PC-9 (cell line): ENCODE measurements around the gene PLD5. TPM values are rescaled to one million over a fixed set of nuclear protein-coding genes. Genes with fewer than 3 reads are reported as not detected.

ENCODE experiments used
- BruUV-seq: library from RNA; stranded (reverse); fragments of 400-500 nt; replicated peaks from 2 replicates; lab custom pipeline; 2021; lab: Mats Ljungman, UMichigan
- CTCF ChIA-PET: fragments of 300-600 bp; sonication (Branson Sonifier 250); formaldehyde crosslinking; loops from one replicate; lab custom pipeline; 2022; ENCODE audit warnings: antibody characterized with exemption; lab: Charles Lee
- POLR2A ChIA-PET: fragments of 300-600 bp; sonication (Branson Sonifier 250); formaldehyde crosslinking; loops from one replicate; lab custom pipeline; 2022; ENCODE audit warnings: antibody characterized with exemption; ENCODE audit not compliant: unreplicated experiment; lab: Charles Lee
- DNase-seq, 2 experiments: peaks; one replicate each; pipeline versions ENCODE4 v3.0.0 to v3.0.0-alpha.2; 2015 to 2022; ENCODE audit warnings: mixed read lengths in 1 of 2
- H2AFZ ChIP-seq: fragments of 200-600 bp; sonication (generic); 2 replicates; pipeline ENCODE4 v1.8.1; 2017; ENCODE audit warnings: antibody characterized with exemption
- H3F3A ChIP-seq: fragments of 200-600 bp; sonication (generic); 2 replicates; pipeline ENCODE4 v1.8.1; 2017; ENCODE audit warnings: antibody characterized with exemption, mild to moderate bottlenecking, low read depth; ENCODE audit not compliant: insufficient read depth
- H3K27ac ChIP-seq: fragments of 200-600 bp; sonication (generic); 2 replicates; pipeline ENCODE4 v1.6.1; 2016; ENCODE audit warnings: mixed run types
- H3K27me3 ChIP-seq: fragments of 200-600 bp; sonication (generic); 2 replicates; pipeline ENCODE4 v1.6.1; 2016; ENCODE audit warnings: low read depth, mixed run types; ENCODE audit not compliant: insufficient read depth
- H3K36me3 ChIP-seq: fragments of 200-600 bp; sonication (generic); 2 replicates; pipeline ENCODE4 v1.6.1; 2016; ENCODE audit warnings: low read depth, mixed run types
- H3K4me1 ChIP-seq: fragments of 200-600 bp; sonication (generic); replicated peaks from 2 replicates; pipeline ENCODE4 v1.6.1; 2016; ENCODE audit warnings: mixed run types; ENCODE audit not compliant: insufficient read depth
- H3K4me2 ChIP-seq: fragments of 200-600 bp; sonication (generic); 2 replicates; pipeline ENCODE4 v1.6.1; 2017; ENCODE audit warnings: mixed run types
- H3K4me3 ChIP-seq: fragments of 200-600 bp; sonication (generic); 2 replicates; pipeline ENCODE4 v1.6.1; 2016; ENCODE audit warnings: mixed run types
- H3K79me2 ChIP-seq: fragments of 200-600 bp; sonication (generic); 2 replicates; pipeline ENCODE4 v1.6.1; 2017; ENCODE audit warnings: low read depth, mixed run types
- H3K9me2 ChIP-seq: fragments of 200-600 bp; sonication (generic); 2 replicates; pipeline ENCODE4 v1.8.1; 2017; ENCODE audit warnings: mild to moderate bottlenecking; ENCODE audit not compliant: insufficient read depth
- H3K9me3 ChIP-seq: fragments of 200-600 bp; sonication (generic); 2 replicates; pipeline ENCODE4 v1.8.1; 2016; ENCODE audit warnings: low read depth; ENCODE audit not compliant: insufficient read depth
- H4K20me1 ChIP-seq: fragments of 200-600 bp; sonication (generic); 2 replicates; pipeline ENCODE4 v1.8.1; 2017; ENCODE audit not compliant: insufficient read depth
- CTCF ChIP-seq: fragments of 200-600 bp; sonication (generic); conservative IDR thresholded peaks from 2 replicates; pipeline ENCODE4 v1.6.1; 2017; ENCODE audit warnings: mixed run types, antibody characterized with exemption, mild to moderate bottlenecking, moderate library complexity
- EZH2 ChIP-seq: fragments of 200-600 bp; sonication (generic); IDR thresholded peaks from 2 replicates; pipeline ENCODE4 v1.8.0; 2017; ENCODE audit warnings: antibody characterized with exemption, low read depth
- intact Hi-C: fragments of 100-400 bp; cut with micrococcal nuclease; formaldehyde crosslinking; loops from one replicate; pipeline ENCODE4 v1.10.0; 2022; ENCODE audit not compliant: unreplicated experiment
- total RNA-seq: library from RNA; stranded (reverse); gene quantifications from 2 replicates; pipeline ENCODE4 v1.2.3, GENCODE V29; 2021

The PLD5 gene
- total RNA-seq, 1 experiment from 2014 or later, result not detected

- H3K36me3 ChIP-seq, result no peaks in the 10 kb centered on the region
- H3K79me2 ChIP-seq, result no peaks in the 10 kb centered on the region
- no peaks in the 10 kb centered on the region for H3K9me3 ChIP-seq
- no peaks in the 10 kb centered on the region for H3K9me2 ChIP-seq
- ChIA-PET CTCF (interaction anchor here (0.5 to 0.6 kb wide), 2 partner anchors 411 to 1378 kb away, joined by 3 to 4 read pairs; no protein-coding TSS in a partner anchor), POLR2A (interaction anchor here (0.6 kb wide), 1 partner anchor 266 kb away, joined by 7 read pairs; no protein-coding TSS in a partner anchor)
- H4K20me1 ChIP-seq, result no peaks in the 10 kb centered on the region
- no peak overlapping the region for H2AFZ ChIP-seq
- H3K4me1 ChIP-seq, result no peaks in the 10 kb centered on the region
- no peak for DNase-seq
- H3K27ac ChIP-seq, result no peak overlapping the region
- H3K4me2 ChIP-seq, result no peak overlapping the region
- H3K27me3 ChIP-seq, result no peaks in the 10 kb centered on the region; the same call in 1 of the 2 replicates
- intact Hi-C loops, result no loop called here
- H3K4me3 ChIP-seq, result no peak overlapping the region
- BruUV-seq, result no TSS peak
- no peaks in the 10 kb centered on the region for H3F3A ChIP-seq
- TF ChIP-seq CTCF, result no peak
- no peak for TF ChIP-seq EZH2
These were observed 95.9 kb downstream of the PLD5 start for GRCh38 chr1:242428399-242429190.

- no peak overlapping the region for H3K27ac ChIP-seq
- intact Hi-C loops, result no loop called here
These were observed 97.0 kb downstream of the PLD5 start for GRCh38 chr1:242427519-242427918.

More at GRCh38 chr1:242427519-242427918, 97.0 kb downstream of the PLD5 start:
- Histone ChIP-seq H3K4me3 (no peak overlapping the region), H2AFZ (no peak overlapping the region), H4K20me1 (no peaks in the 10 kb centered on the region), H3K9me2 (no peaks in the 10 kb centered on the region), H3F3A (no peaks in the 10 kb centered on the region), H3K36me3 (no peaks in the 10 kb centered on the region), H3K27me3 (0 out of 2 replicates have a peak, but pooled peaks cover under 1% of the 10 kb centered on the region), H3K79me2 (no peaks in the 10 kb centered on the region), H3K4me1 (no peaks in the 10 kb centered on the region), H3K9me3 (no peaks in the 10 kb centered on the region), H3K4me2 (no peak overlapping the region)
- DNase-seq, result no peak
- BruUV-seq, result no TSS peak
- ChIA-PET CTCF (no interaction called here), POLR2A (interaction anchor here (0.6 kb wide), 1 partner anchor 267 kb away, joined by 7 read pairs; no protein-coding TSS in a partner anchor)
- TF ChIP-seq CTCF (no peak), EZH2 (no peak)
